Measurements from ENCODE around the gene STAB1.

The STAB1 gene

DNA sequence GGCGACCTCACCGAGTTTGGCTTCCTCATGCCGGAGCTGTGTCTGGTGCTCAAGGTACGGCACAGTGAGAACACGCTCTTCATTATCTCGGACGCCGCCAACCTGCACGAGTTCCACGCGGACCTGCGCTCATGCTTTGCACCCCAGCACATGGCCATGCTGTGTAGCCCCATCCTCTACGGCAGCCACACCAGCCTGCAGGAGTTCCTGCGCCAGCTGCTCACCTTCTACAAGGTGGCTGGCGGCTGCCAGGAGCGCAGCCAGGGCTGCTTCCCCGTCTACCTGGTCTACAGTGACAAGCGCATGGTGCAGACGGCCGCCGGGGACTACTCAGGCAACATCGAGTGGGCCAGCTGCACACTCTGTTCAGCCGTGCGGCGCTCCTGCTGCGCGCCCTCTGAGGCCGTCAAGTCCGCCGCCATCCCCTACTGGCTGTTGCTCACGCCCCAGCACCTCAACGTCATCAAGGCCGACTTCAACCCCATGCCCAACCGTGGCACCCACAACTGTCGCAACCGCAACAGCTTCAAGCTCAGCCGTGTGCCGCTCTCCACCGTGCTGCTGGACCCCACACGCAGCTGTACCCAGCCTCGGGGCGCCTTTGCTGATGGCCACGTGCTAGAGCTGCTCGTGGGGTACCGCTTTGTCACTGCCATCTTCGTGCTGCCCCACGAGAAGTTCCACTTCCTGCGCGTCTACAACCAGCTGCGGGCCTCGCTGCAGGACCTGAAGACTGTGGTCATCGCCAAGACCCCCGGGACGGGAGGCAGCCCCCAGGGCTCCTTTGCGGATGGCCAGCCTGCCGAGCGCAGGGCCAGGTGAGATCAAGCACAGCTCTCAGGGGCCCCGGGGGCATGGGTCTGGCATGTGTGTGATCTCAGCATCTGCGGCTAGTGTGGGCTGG, 7.1 kb upstream of the STAB1 start:
- TF ChIP-seq, protein P1, sequence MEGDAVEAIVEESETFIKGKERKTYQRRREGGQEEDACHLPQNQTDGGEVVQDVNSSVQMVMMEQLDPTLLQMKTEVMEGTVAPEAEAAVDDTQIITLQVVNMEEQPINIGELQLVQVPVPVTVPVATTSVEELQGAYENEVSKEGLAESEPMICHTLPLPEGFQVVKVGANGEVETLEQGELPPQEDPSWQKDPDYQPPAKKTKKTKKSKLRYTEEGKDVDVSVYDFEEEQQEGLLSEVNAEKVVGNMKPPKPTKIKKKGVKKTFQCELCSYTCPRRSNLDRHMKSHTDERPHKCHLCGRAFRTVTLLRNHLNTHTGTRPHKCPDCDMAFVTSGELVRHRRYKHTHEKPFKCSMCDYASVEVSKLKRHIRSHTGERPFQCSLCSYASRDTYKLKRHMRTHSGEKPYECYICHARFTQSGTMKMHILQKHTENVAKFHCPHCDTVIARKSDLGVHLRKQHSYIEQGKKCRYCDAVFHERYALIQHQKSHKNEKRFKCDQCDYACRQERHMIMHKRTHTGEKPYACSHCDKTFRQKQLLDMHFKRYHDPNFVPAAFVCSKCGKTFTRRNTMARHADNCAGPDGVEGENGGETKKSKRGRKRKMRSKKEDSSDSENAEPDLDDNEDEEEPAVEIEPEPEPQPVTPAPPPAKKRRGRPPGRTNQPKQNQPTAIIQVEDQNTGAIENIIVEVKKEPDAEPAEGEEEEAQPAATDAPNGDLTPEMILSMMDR (IDR thresholded peaks at IDR 0.05): no peak
- no peak for DNase-seq
- H3K36me3 ChIP-seq: peaks cover 80 to 100% (median 94%) of the 10 kb centered on the region in 3 donors
- no peak overlapping the region for H3K4me3 ChIP-seq
- intact Hi-C loops (cut with DNase I; ENCODE audit: low total_unique reads): no loop called here
- no peak overlapping the region for H3K27ac ChIP-seq
- peaks cover 0 to 13% (median 0%) of the 10 kb centered on the region in 4 donors for H3K4me1 ChIP-seq
- no peaks in the 10 kb centered on the region for H3K9me3 ChIP-seq
- no peaks in the 10 kb centered on the region for H3K27me3 ChIP-seq

DNA sequence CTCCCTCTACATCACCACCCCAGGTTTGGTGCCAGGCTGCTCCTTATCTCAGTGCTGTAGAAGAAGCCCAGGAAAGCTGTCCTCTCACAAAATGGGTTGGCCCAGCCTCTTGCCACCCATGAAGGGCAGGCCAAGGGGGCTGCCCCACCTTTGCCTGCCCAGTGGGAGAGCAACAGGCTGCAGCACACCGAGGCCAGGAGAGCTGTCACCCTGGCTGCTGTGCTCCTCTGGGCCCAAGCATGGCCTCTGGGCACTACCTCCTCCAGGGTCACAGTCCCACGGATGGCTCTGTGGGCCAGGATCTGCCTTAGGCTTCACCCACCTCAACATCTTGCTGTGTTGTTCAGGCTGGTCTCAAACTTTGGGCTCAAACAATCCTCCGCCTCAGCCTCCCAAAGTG, 6.4 kb upstream of the STAB1 start:
- Histone ChIP-seq H3K36me3 (peaks cover 78 to 100% (median 90%) of the 10 kb centered on the region in 3 donors), H3K4me3 (no peak overlapping the region), H3K4me1 (peaks cover 0 to 13% (median 0%) of the 10 kb centered on the region in 4 donors), H3K9me3 (no peaks in the 10 kb centered on the region), H3K27ac (no peak overlapping the region), H3K27me3 (no peaks in the 10 kb centered on the region)
- TF ChIP-seq, protein P1 (IDR thresholded peaks at IDR 0.05): no peak
- DNase-seq: no peak
- intact Hi-C loops (cut with DNase I; ENCODE audit: low total_unique reads): no loop called here

DNA sequence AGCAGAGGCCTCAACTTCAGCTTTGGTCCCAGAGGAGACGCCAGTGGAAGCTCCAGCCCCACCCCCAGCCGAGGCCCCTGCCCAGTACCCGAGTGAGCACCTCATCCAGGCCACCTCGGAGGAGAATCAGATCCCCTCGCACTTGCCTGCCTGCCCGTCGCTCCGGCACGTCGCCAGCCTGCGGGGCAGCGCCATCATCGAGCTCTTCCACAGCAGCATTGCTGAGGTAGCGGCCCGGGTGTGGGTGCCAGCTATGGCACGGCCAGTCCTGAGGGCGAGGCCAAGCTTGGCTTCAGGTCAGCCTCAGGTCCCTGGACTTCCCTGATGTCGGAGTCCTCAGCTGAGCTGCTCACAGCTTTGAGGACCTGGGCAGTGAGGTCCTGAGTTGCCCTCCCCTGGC, 5.7 kb upstream of the STAB1 start:
- no peak overlapping the region for H3K4me3 ChIP-seq
- TF ChIP-seq, protein P1 (IDR thresholded peaks at IDR 0.05): no peak
- intact Hi-C loops (cut with DNase I; ENCODE audit: low total_unique reads): no loop called here
- H3K27me3 ChIP-seq: no peaks in the 10 kb centered on the region
- H3K9me3 ChIP-seq: no peaks in the 10 kb centered on the region
- no peak overlapping the region for H3K27ac ChIP-seq
- H3K36me3 ChIP-seq: peaks cover 78 to 95% (median 87%) of the 10 kb centered on the region in 3 donors
- peaks cover 0 to 10% (median 0%) of the 10 kb centered on the region in 4 donors for H3K4me1 ChIP-seq
- no peak for DNase-seq

DNA sequence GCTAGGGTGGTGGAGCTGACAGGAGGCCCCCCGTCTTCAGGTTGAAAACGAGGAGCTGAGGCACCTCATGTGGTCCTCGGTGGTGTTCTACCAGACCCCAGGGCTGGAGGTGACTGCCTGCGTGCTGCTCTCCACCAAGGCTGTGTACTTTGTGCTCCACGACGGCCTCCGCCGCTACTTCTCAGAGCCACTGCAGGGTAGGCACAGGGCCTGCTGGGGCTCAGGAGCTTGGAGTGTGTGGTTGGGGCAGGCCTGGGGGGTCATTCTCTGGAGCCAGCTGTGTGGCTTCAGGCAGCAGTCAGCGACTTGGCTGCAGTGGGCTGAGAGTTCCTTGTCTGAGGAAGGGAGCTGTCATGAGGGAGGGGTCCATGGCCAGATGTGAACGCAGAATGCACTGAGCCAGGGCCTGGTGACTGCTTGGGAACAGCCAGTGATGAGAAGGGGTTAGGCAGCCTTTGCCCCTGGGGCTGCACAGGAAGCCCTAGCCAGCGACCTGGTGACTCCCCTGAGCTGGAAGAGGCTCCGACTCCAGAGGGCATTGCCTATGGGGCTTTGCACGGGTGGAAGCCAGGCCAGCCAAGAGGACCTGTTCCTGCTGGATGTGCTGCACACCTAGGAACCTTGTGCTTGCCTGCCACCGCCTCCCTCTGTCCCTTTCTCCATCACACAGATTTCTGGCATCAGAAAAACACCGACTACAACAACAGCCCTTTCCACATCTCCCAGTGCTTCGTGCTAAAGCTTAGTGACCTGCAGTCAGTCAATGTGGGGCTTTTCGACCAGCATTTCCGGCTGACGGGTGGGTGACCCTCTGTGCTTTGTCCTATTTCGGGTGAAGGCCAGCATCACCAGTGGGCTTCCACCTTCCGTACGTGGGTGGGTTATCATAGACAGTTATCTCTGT, 4.9 kb upstream of the STAB1 start:
- H3K27ac ChIP-seq: no peak overlapping the region
- peaks cover 0 to 16% (median 0%) of the 10 kb centered on the region in 4 donors for H3K4me1 ChIP-seq
- H3K4me3 ChIP-seq: no peak overlapping the region
- TF ChIP-seq, protein P1 (IDR thresholded peaks at IDR 0.05): no peak
- H3K36me3 ChIP-seq: peaks cover 75 to 87% (median 79%) of the 10 kb centered on the region in 3 donors
- no peaks in the 10 kb centered on the region for H3K9me3 ChIP-seq
- intact Hi-C loops (cut with DNase I; ENCODE audit: low total_unique reads): no loop called here
- no peaks in the 10 kb centered on the region for H3K27me3 ChIP-seq
- no peak for DNase-seq

DNA sequence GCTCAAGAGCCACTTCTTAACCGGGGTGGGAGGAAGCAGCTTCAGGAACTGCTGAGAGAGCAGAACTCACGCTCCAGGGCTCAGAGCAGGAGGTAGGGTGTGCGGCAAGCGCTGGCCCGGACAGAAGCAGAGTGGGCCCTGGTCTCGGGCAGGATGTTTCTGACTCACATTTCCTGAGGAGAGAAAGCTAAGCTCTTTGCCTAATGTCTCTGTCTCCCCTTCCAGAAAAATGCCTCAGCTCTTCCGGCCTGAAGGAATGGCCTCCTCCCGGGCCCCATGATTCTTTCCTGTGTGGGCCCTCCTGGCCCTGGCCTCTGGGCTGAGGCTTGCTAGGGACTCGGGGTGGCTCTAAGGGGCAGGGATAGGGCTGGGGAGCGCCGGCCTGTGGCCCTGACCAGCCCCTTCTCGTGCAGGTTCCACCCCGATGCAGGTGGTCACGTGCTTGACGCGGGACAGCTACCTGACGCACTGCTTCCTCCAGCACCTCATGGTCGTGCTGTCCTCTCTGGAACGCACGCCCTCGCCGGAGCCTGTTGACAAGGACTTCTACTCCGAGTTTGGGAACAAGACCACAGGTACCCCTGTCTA, 4.1 kb upstream of the STAB1 start:
- Histone ChIP-seq H3K36me3 (peaks cover 67 to 79% (median 72%) of the 10 kb centered on the region in 3 donors), H3K27me3 (no peaks in the 10 kb centered on the region), H3K27ac (no peak overlapping the region), H3K4me3 (no peak overlapping the region), H3K9me3 (no peaks in the 10 kb centered on the region), H3K4me1 (peaks cover 0 to 23% (median 0%) of the 10 kb centered on the region in 4 donors)
- TF ChIP-seq, protein P1 (IDR thresholded peaks at IDR 0.05): no peak
- DNase-seq: peak in 1 of 2 donors; percentile 61
- intact Hi-C loops (cut with DNase I; ENCODE audit: low total_unique reads): no loop called here

Data from tibial artery (tissue), 4 donors.